GM10266 (cell line): ENCODE results near the gene COL7A1.

ENCODE experiments used
- DNase-seq: peaks from one replicate; pipeline ENCODE4 v3.0.0; 2012; ENCODE audit errors: extremely low spot score
- TF ChIP-seq, protein P1 (sequence below): IDR thresholded peaks from 2 replicates; pipeline ENCODE4 v1.5.1; 2012; ENCODE audit warnings: mild to moderate bottlenecking, low read depth; ENCODE audit not compliant: control insufficient read depth, insufficient read depth; ENCODE audit errors: missing control alignments

Gene COL7A1

DNA sequence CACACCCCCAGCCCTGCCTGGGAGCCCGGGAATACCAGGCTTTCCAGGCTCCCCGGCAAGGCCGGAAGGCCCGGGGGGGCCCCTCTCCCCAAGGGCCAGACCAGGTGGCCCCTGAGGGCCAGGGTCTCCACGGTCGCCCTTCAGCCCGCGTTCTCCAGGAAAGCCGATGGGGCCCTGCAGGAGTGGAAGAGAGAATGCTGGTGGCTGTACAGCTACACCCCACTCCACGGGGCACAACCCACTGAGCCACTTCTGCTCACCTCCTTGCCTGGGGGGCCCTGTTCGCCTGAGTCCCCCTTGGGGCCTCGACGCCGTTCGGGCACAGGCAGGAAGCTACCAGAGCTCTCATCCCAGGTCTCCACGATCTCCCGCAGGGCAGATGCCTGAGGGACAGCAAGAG lies 19.8 kb downstream of the COL7A1 start:
- DNase-seq = no peak
- TF ChIP-seq, protein P1, sequence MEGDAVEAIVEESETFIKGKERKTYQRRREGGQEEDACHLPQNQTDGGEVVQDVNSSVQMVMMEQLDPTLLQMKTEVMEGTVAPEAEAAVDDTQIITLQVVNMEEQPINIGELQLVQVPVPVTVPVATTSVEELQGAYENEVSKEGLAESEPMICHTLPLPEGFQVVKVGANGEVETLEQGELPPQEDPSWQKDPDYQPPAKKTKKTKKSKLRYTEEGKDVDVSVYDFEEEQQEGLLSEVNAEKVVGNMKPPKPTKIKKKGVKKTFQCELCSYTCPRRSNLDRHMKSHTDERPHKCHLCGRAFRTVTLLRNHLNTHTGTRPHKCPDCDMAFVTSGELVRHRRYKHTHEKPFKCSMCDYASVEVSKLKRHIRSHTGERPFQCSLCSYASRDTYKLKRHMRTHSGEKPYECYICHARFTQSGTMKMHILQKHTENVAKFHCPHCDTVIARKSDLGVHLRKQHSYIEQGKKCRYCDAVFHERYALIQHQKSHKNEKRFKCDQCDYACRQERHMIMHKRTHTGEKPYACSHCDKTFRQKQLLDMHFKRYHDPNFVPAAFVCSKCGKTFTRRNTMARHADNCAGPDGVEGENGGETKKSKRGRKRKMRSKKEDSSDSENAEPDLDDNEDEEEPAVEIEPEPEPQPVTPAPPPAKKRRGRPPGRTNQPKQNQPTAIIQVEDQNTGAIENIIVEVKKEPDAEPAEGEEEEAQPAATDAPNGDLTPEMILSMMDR = no peak

DNA sequence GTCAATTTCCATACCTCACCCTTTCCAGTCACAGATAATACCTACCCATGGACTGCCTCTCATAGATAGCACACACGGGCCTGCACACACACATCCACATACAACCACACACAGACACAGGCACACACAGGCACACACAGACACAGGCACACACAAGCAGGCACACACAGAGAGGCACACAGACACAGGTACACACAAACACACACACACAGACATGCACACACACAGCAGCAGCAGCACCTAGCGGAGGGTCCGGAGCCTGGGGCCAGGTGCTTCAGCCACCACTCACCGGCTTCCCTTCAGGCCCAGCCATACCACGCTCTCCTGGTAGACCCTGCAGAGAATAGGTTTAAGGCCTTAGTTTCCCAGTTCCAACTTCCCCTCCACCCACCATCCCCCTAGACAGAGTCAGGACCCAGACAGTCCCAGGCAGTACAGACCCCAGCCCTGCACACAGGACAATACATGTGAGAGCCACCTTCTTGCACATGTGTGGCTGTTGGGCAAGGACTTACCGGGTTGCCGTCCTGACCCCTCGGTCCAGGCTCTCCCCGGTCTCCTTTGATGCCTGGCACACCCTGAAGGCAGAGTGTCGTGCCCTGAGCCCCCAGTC lies 21.1 kb downstream of the COL7A1 start:
- TF ChIP-seq, protein P1 = no peak

DNA sequence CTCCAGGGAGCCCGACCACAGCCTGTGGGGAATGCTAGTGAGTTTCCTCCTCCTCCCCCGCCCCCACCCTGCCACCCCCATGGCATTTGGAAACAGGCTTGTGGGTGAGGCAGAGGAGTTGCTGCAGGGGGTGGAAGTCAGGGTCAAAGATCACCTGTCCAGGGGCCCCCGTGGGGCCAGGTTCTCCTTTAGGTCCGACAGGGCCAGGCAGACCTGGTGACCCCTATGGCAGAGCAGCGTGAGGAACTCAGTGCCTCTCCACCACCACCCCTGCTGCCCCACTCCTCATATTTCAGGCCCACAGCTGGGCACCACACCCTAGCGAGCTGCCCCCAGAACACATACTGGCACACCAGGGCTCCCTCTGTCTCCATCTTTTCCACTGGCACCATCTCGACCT lies 22.6 kb downstream of the COL7A1 start:
- TF ChIP-seq, protein P1 = no peak
- DNase-seq = no peak

More for the DNA sequence above, 21.1 kb downstream of the COL7A1 start:
- DNase-seq = no peak

DNA sequence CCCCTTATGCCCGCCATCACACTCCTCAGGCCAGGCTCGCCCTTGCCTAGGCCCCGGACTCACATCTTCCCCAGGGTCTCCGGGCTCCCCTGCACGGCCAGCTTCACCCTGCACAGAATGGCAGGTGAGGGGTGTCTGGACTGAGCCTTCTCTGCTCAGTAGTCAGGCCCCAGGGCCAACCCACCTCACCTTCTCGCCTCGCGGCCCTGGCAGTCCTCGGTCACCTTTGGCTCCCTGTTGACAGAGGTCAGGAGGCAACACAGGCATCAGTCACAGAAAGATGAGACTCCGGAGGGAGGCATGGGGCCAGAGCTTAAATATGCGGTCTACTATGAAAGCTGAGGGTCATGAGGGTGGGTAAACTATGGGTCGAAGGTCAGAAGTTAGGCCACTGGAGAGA lies 23.2 kb downstream of the COL7A1 start:
- TF ChIP-seq, protein P1 = no peak
- DNase-seq = no peak

DNA sequence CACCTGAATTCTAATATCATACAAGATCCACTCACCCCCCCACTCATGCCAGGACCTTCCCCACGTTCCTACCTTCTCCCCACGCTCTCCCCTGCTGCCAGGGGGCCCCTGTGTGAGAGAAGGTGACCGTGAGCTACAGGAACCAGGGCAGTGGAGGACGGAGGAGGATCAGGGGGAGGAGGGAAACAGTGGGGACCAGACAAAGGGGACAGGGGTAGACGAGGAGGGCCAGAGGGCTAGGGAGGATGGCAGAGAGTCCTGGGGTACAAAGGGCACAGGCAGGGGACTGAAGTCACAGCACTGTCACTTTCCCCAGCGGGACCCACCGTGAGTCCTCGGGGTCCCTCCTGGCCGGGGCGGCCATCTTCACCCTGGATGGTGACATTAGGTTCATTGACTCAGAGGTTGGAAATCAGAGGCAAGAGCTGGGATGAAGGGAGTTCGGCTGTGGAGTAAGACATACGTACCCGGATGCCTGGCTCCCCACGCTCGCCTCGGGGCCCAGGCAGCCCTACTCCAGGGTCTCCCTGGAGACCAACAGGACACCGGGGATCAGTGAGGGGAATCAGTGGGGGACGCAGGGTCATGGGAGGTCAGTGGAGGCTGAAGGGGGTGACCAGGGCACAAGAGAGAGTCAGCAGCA lies 25.2 kb downstream of the COL7A1 start:
- TF ChIP-seq, protein P1 = no peak
- DNase-seq = no peak

DNA sequence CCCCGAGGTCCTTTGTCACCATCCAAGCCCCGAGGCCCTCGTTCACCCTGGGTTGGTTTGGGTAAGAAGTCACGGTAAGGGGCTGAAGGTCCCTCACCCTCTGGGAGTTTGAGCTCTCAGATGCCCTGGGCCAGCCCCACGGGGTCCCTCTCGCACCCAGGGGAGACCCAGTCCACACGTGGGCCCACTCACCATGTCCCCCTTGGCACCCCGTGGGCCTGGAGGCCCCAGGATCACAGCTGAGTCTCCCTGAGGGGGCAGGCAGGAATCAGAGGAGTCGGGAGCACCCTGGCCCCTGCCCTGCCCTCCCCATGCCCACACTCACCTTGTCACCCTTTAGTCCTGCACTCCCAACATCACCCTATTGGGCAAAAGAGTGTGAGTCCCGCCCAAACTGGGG lies 25.7 kb downstream of the COL7A1 start:
- no peak for DNase-seq
- TF ChIP-seq, protein P1 = no peak

DNA sequence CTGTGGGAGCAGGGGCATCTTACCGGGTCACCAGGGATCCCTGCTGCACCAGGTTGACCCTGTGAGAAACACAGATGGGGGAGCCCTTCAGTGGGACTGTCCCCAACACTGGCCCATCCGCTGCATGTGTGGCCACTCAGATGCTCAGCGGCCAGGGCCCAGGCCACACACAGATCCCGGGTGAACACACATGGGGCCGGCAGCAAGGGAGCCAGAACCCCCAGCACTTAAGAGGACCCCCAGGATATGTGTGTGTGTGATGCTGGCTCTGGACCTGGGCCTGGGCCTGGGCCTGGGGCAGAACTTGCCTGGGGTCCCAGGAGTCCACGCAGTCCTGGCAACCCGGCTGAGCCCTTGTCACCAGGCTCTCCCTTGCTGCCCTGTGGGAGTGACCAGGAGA lies 26.7 kb downstream of the COL7A1 start:
- DNase-seq = no peak
- TF ChIP-seq, protein P1 = no peak
